Fibroblast of skin of left biceps (primary cell): ENCODE measurements around the gene TYW1B.
A peak's percentile ranks its signal among the peaks of the same experiment; 100 is the strongest.
"Not testable (repeated sequence)": the region's sequence is repeated elsewhere in the genome, so short reads cannot be mapped to it uniquely, and the experiment has no call there.

Source experiments
- DNase-seq, 2 experiments: peaks; one replicate each; pipeline ENCODE4 v3.0.0-alpha.2; 2013; ENCODE audit warnings: low read depth in 2 of 2

TYW1B gene

DNA sequence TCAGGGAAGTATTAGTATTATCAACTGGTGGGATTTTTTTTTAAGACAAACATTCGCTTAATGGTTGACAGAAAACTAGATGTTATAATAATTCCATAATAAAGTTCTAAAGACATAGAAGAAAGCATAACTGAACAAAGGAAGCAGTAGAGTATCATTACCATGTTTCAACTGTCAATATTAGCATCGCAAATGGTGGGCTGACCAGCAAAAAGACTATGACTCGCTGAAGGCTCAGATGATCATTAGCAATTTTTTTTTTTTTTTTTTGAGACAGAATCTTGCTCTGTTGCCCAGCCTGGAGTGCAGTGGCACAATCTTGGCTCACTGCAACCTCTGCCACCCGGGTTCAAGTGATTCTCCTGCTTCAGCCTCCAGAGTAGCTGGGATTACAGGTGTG, 74.8 kb downstream of the TYW1B start:
- DNase-seq = not testable (repeated sequence)

DNA sequence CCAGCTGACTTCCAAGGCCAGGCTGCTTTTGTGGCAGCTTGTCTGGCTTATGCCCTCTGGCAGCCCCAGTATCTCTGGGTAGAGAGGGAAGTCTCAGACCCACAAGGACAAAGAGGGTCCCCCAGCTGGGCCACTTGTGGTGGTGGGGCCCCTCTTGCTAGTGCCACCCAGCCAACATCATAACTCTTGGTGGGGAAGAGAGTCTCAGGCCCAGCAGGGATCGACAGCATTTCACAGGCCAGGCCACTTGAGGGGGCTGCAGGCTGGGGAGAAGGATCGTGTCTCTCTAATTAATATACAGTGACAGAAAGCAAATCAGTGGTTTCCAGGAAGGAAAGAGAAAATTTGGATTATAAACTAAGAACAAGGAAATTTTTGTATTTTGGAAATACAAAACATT, 76.0 kb downstream of the TYW1B start:
- DNase-seq = no peak

DNA sequence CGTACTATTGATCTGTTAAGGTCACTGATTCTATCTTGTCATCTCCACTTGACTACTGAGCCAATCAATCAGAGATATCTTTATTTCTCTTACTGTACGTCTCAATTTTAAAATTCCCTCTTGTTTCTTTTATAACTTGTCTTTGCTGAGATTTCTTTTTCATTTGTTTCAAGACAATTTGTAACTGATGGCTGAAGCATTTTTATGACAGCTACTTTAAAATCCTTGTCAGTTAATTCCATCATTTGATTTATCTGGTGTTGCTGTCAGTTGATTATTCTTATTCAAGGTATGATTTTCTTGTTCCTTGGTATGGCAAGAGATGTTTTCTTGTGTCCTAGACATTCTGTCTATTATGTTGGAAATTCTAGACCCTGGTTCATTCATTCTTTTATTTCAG, 76.6 kb downstream of the TYW1B start:
- DNase-seq = no peak

DNA sequence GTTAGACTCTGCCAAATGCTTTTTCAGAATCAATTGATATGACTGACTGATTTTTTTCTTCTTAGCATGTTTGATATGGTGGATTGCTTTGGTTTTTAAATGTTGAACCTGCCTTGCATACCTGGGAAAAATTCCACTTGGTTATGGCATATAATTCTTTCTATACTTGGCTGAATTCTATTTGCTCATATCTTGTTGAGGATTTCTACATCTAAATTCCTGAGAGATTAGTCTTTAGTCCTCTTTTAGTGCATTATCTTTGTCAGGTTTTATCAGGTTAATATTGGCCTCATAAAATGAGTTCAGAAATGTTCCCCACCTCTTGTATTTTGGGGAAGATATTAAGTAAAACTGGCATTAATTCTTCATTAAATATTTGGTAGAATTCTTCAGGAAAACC, 79.4 kb downstream of the TYW1B start:
- not testable (repeated sequence) for DNase-seq

DNA sequence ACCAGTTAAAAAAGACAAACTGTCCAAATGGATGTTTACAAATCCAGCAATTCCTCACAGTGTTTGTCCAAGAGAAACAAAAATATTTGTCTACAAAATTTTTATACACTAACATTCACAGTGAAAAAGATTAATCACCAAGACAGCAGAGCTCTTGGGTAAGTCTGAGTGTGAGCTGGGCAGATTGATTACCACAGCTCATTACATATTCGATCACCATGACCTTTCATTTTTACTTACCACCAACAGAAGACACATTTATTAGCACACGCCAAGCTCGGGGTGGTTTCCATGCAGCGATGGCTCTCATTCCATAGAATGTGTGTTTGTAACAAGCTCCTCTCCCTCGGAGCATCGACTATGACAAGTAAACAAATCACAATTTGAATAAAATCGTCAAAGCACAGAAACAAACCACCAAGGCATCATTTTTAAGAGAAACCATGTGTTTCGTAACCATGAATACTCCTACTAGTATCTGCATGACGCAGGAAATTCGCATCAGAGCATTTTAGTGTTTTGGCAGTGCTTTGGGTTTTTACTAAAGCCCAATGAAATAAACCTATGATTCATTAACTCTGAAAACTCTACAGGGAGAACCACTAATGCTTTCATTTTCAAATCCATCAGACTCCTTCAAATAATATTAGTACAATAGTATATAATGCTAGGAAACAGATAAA, 83.6 kb downstream of the TYW1B start:
- peak; percentile 21 to 38 for DNase-seq

DNA sequence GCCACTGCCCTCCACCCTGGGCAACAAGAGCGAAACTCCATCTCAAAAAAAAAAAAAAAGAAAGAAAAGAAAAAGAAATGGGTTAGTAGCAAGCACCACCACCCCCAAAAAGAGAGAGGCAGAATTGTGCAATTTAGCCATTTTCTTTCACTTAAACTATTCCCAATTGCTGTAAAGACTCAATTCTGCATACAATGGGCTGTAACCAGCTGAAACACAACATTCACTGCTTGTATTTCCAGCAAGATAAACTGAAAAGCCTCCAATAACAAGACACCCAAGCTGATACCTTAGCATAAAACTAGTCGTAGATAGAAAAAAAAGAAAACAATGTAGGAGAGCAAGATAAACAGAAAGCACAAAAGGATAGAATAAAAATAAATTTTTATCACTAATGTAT, 84.2 kb downstream of the TYW1B start:
- DNase-seq = not testable (repeated sequence)

DNA sequence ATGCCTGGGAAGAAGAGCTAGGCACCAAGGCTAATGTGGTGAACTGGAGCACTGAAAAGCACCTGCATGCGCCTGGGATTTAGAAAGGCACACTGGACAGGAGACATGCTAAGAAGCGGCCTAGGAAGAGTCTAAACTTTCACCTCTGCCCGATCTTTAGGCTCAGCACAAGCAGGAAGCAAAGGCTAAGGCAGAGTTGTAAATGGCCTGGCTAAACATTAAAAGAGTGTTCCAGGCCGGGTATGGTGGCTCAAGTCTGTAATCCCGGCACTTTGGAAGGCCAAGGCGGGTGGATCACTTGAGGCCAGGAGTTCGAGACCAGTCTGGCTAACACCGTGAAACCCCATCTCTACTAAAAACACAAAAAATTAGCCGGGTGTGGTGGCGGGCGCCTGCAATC, 88.3 kb downstream of the TYW1B start:
- DNase-seq = not testable (repeated sequence)

DNA sequence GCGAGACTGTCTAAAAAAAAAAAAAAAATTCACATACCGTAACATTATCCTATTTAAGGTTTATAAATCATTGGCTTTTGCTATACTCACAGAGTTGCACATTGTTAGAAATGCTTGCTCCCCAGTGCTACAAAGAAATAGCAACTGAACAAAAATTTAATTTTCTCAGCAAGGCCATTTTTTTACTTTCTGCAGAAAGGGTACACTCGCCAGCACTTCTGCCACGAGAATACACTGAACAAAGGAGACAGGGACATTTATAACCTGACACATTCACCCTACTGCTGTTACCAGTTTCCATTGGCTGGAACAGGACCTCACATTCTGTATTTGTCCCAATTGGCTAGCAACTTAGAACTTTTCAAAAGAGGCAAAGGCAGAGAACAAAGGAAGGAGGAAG, 92.1 kb downstream of the TYW1B start:
- not testable (repeated sequence) for DNase-seq

DNA sequence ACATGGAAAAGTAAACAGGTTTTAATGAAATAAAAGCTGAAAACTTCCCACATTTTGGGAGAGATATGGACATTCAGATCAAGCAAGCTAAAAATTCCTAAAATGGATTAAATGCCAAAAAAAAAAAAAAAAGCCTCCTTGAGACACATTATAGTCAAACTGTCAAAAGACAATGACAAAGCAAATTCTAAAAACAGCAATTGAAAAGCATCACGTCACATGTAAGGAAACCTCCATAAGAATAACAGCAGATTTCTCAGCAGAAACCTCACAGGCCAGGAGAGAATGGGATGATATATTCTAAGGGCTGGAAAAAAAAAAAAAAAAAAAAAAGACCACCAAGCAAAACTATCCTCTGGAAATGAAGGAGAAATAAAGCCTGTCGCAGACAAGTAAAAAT, 97.2 kb downstream of the TYW1B start:
- DNase-seq = not testable (repeated sequence)

DNA sequence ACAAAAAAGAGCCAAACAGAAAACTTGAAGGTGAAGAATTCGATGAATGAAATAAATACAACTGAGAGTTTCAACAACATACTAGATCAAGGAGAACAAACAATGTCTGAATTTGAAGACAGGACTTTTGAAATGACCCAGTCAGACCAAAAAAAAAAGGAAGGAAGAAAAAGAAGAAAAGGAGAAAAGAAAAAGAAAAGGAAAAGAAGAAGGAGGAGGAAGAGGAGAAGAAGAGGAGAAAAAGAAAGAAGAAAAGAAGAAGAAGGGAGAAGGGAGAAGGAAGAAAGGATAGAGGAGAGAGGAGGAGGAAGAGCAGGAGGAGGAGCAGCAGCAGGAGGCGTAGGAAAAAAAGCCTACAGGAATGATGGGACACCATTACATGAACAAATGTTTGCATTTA, 97.6 kb downstream of the TYW1B start:
- DNase-seq = not testable (repeated sequence)

DNA sequence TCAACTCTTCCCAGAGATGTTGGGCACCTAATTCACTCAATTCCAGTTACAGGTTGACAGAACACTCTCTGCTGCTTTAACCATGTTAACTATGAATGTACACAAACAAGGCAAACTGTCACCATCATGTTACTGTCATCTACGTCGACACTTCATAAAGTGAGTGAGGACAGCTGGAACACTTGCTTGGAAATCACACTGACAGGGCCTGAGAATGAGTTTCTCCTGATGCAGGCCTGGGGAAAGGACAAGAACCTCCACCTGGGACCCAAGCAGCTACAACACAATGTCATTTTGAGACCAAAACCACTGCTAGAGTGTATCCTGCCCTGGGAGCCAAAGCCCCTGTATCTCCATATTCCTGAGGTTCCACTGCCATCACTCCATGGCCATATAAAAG, 98.9 kb downstream of the TYW1B start:
- DNase-seq = not testable (repeated sequence)

DNA sequence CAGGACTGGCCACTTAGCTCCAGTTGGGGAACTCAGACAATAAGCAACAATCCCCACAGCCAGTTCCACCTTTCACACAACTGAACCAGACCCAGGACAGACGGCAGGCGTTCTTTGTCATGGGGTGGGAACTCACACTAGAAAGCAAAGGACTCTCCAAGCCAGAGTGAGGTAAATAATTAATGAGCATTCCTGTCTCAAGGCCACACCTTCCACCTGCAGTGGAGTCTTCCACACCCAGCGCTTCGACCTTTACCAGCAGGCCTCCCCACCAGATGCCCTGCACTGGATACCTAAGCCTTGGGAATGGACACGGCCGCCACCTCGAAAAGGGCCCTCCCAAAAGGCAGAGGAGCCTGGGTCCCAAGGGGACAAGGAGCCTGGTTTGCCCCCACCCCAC, 105.3 kb downstream of the TYW1B start:
- not testable (repeated sequence) for DNase-seq

DNA sequence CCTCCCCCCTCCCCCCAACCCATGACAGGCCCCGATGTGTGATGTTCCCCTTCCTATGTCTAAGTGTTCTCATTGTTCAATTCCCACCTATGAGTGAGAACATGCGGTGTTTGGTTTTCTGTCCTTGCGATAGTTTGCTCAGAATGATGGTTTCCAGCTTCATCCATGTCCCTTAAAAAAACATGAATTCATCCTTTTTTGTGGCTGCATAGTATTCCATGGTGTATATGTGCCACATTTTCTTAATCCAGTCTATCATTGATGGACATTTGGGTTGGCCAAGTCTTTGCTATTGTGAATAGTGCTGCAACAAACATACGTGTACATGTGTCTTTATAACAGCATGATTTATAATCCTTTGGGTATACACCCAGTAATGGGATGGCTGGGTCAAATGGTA, 107.1 kb downstream of the TYW1B start:
- not testable (repeated sequence) for DNase-seq

DNA sequence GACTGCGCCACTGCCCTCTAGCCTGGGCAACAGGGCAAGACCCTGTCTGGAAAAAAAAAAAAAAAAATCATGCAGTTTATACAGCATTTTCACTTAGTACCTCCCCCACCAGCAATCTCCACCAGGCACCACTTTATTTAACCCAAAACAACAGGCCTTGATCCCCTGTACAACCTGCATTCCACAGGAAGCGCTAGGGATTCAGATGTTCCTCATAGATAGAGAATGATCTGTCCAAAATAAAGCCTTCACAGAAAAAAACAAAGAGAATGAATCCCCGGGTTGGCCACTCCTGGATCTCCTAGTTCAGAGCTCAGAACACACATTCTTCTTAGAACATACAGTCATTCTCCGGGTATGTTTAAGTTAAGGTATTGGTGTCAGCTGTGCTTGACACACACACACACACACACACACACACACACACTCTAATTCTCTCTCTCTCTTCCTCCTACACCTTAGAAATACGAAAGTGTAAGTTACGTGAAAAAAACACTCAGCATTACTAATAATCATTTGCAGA, 110.7 kb downstream of the TYW1B start:
- DNase-seq = not testable (repeated sequence)

DNA sequence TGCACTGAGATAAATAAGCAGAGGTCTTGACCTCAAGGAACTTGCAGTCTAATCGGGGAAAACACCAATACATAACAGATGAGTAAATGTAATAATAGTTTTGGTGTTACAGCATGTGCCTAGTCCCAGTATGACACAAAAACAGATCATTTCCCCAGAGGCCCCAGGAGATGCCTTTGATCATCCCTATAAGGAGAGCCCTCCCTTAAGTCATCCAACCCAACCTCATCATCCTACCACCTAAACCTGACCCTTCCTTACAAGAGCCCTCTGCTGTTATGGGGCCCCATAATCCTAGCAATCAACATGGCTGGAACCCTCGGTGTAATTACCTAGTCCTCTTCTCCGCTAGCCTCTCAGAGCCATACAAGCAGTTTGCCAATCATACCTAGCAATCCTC, 116.1 kb downstream of the TYW1B start:
- DNase-seq = not testable (repeated sequence)

DNA sequence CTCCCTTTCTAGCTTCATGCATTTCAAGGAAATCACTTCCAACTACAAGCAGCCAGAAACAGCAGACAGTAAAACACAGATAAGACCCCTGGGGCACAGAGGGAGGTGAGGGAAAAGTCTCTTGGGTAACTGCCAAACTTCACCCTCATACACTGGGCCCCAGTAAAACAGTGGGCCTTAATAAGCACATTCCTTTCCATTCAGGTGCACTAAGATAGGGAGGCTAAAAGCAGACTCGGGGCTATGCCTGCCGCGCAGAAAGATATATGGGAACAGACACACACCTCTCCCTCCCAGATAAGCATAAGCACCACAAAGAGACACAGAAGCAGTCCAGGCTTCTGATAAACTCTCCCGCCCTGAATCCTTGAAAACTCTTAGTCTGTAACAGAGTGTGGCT, 117.0 kb downstream of the TYW1B start:
- no peak for DNase-seq

DNA sequence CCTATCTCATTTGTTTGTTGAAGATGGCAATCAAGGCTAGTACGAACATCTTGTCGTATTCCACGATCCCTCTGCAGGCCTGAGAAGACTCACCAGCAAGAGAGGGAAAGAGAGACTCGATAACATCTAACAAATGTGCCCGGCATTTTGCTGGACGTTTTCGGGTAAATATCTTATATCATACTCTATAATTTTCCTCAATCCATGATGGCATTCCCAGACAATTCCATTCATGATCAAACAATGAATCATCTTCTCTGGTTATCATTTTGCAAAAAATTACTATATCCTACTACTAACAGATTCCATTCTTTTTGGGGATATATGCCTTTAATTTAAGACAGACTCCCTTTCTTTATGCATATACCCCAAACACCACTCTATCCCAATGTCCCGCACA, 118.1 kb downstream of the TYW1B start:
- DNase-seq = peak in 1 of 2 experiments; percentile 8

DNA sequence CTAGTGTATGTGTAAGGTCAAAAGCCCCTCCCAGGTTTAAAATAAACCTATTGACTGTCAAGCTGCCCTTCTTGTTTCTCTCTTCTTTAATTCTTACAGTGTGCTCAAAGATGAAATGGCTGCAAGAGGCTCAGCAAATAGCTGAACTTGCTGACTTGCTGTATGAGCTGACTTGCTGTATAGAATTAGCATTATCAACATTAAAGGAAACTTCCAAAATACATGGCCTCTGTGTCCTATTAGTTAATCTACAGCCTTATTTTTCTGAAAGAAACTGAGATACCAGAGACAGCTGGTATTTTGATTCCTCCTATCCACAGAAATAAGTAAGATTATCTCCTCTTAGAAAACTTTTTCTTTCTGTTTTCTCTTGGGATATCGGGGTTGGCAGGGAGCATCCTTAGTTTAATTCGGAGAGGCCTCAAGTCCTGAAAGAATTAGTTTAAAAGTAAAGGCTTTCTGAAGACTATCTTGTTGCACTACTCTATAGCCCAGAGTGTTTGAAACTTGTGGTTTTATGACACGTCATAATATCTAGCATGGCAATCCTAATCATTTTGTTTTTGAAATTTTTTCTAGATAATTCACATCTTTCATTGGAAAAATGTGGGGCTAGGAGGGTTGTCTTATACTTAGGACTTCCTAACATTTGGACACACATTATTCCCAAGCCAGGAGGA, 119.5 kb downstream of the TYW1B start:
- not testable (repeated sequence) for DNase-seq

DNA sequence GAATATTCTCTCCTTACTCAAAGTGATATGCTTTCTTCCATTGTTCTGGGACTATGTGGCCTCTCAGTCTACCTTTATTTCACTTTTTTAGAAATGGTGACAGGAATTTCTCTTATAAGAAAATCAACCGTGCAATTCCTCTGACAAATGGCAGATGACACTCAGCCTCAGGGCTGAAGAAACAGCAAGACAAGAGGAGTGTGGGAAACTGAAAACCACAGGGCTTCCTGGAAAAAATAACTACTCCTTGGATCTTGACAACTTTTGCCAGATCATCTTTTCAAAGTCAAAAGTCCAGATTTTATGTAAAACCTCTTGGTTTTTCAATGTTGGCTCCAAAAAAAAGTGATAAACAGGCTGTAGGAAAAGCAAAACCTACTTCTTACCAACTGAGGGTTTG, 121.5 kb downstream of the TYW1B start:
- DNase-seq = no peak

DNA sequence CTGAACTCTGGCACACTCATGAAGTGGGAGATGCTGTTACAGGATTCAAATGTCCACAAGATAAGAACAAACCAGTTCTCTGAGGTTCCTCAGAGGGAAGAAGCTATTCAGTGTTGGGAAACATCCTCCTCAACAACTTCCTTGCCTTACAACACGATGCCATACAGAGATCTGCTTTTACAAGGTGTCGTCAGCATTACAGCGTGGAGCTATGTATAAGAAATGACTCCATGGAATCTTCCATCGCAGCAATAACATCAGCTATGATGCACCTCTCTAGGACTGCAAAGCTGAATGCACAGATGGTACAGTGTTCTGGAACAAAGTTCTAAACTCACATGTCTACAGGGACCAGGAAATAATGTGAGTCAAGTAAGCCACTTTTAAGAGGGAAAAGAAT, 122.3 kb downstream of the TYW1B start:
- not testable (repeated sequence) for DNase-seq

DNA sequence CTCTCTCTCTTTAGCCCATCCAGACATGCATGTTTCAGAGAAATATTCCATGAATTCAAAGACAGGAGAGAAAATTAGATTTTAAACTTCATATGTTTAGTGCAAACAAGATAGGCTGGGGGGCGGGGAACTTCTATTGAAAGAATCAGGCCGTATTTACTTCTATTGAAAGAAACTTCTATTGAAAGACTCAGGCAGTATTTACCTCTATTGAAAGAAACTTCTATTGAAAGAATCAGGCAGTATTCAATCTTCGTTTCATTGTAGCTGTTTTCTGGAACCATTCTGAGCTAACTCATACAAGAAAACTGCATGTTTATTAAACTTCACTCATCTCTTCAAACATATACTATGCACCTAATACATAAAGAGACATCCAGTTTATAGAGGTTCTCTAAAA, 123.1 kb downstream of the TYW1B start:
- DNase-seq = no peak

DNA sequence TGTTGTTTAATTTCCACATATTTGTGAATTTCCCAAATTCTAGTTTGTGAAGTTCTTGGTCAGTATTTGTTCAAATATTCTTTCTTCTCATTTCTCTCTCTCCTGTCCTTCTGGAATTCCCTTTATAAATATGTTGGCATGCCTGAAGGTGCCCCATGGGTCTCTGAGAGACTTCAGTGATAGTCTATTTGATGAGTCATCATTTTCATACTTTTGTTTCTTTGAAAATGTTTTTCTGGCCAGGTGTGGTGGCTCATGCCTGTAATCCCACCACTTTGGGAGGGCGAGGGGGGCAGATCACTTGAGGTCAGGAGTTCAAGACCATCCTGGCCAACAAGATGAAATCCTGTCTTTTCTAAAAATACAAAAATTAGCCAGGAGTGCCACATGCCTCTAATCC, 127.5 kb downstream of the TYW1B start:
- DNase-seq = not testable (repeated sequence)

DNA sequence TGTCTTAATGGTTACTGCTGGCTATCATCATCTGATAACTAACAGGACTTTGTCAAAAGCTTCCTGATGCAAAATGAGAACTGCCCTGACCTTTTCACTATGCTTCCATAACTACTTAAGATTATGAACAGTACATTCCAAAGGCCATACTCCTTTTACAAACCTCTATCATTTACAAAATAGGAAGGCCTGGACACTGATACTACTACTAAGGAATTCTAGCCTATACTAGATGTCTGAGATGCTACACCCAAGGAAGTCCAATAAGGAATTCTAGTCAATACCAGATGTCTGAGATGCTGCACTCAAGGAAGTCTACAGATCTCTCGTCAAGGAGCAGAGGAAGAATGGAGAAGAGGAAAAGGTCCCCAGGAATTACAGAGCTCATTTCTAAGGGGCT, 130.9 kb downstream of the TYW1B start:
- not testable (repeated sequence) for DNase-seq
